ENCODE results near the gene NDUFB3.

- TF ChIP-seq, protein P1, sequence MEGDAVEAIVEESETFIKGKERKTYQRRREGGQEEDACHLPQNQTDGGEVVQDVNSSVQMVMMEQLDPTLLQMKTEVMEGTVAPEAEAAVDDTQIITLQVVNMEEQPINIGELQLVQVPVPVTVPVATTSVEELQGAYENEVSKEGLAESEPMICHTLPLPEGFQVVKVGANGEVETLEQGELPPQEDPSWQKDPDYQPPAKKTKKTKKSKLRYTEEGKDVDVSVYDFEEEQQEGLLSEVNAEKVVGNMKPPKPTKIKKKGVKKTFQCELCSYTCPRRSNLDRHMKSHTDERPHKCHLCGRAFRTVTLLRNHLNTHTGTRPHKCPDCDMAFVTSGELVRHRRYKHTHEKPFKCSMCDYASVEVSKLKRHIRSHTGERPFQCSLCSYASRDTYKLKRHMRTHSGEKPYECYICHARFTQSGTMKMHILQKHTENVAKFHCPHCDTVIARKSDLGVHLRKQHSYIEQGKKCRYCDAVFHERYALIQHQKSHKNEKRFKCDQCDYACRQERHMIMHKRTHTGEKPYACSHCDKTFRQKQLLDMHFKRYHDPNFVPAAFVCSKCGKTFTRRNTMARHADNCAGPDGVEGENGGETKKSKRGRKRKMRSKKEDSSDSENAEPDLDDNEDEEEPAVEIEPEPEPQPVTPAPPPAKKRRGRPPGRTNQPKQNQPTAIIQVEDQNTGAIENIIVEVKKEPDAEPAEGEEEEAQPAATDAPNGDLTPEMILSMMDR (conservative IDR thresholded peaks at IDR 0.05), result no peak
- no peak for TF ChIP-seq EZH2 (IDR thresholded peaks at IDR 0.05; ENCODE audit: low read depth)
Measured at GRCh38 chr2:201093573-201093972, 21.8 kb downstream of the NDUFB3 start.

Data from PC-9 (cell line).